ENCODE measurements around the gene ZNF417.
"Not testable (repeated sequence)": the region's sequence is repeated elsewhere in the genome, so short reads cannot be mapped to it uniquely, and the experiment has no call there.

DNA sequence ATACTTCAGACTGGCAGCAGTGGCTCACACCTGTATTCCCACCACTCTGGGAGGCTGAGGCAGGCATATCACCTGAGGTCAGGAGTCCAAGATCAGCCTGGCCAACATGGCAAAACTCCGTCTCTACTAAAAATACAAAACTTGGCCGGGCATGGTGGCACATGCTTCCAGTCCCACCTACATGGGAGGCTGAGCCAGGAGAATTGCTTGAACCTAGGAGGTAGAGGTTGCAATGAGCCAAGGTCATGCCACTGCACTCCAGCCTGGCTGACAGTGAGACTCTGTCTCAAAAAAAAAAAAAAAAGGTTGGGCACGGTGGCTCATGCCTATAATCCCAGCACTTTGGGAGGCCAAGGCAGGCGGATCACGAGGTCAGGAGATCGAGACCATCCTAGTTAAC, 46.7 kb downstream of the ZNF417 start:
- not testable (repeated sequence) for TF ChIP-seq CTCF (IDR thresholded peaks at IDR 0.05; ENCODE audit: borderline replicate concordance, extremely low read depth, low read length, poor library complexity, severe bottlenecking); EZH2 (IDR thresholded peaks at IDR 0.05; ENCODE audit: borderline replicate concordance, low read depth, low read length, severe bottlenecking)

All from DND-41 (cell line).